SU-DHL-6 (cell line): Measurements from ENCODE around the gene LRRFIP2.

ENCODE experiments used
- CTCF ChIP-seq: fragments of 200-600 bp; sonication (generic); IDR thresholded peaks from one replicate; pipeline ENCODE4 v1.5.1; 2017; ENCODE audit warnings: antibody characterized with exemption, mild to moderate bottlenecking, low read length, moderate library complexity; ENCODE audit not compliant: insufficient read depth, poor library complexity, severe bottlenecking
- EZH2phosphoT487 ChIP-seq: fragments of 200-600 bp; sonication (generic), shearing (Covaris generic); conservative IDR thresholded peaks from 2 replicates; pipeline ENCODE4 v1.6.1; 2018; ENCODE audit warnings: mild to moderate bottlenecking, antibody characterized with exemption, low read length, moderate library complexity, mixed read lengths

- no peak for TF ChIP-seq CTCF
- no peak for TF ChIP-seq EZH2phosphoT487
Observed at GRCh38 chr3:37219266-37219665, 44.9 kb upstream of the LRRFIP2 start.
